GM18867 (cell line): ENCODE results near the gene NPHP1.
"Not testable (repeated sequence)": the region's sequence is repeated elsewhere in the genome, so short reads cannot be mapped to it uniquely, and the experiment has no call there.

ENCODE experiments used
- ATAC-seq: cut with Tn5 transposase; IDR thresholded peaks from one replicate; pipeline ENCODE4 v1.9.1; 2021; ENCODE audit warnings: mild to moderate bottlenecking, moderate library complexity; ENCODE audit not compliant: unreplicated experiment

The NPHP1 gene

GRCh38 chr2:110131166-110131565, 73.6 kb downstream of the NPHP1 start:
- ATAC-seq: no peak

- no peak for ATAC-seq
Measured at GRCh38 chr2:110130757-110131156, 74.1 kb downstream of the NPHP1 start.

GRCh38 chr2:110126906-110127305, 77.9 kb downstream of the NPHP1 start:
- ATAC-seq: no peak

- no peak for ATAC-seq
Measured at GRCh38 chr2:110126086-110126773, 78.6 kb downstream of the NPHP1 start.

GRCh38 chr2:110124939-110125691, 79.7 kb downstream of the NPHP1 start:
- ATAC-seq: no peak

- no peak for ATAC-seq
Measured at GRCh38 chr2:110124038-110124825, 80.6 kb downstream of the NPHP1 start.

GRCh38 chr2:110121592-110121991, 83.2 kb downstream of the NPHP1 start:
- ATAC-seq: no peak

GRCh38 chr2:110121052-110121334, 83.8 kb downstream of the NPHP1 start:
- ATAC-seq: no peak

- no peak for ATAC-seq
Measured at GRCh38 chr2:110120171-110121051, 84.4 kb downstream of the NPHP1 start.

- no peak for ATAC-seq
Measured at GRCh38 chr2:110116033-110116710, 88.6 kb downstream of the NPHP1 start.

- ATAC-seq: no peak
Measured at GRCh38 chr2:110115291-110116032, 89.4 kb downstream of the NPHP1 start, which contains the start of gene MALL. TSS of gene MALL (minus strand) at chr2:110115822. CDS start at chr2:110115792, 30 bp downstream.

GRCh38 chr2:110114831-110115255, 90.0 kb downstream of the NPHP1 start:
- no peak for ATAC-seq

- no peak for ATAC-seq
Measured at GRCh38 chr2:110113961-110114591, 90.7 kb downstream of the NPHP1 start.

GRCh38 chr2:110108291-110108690, 96.5 kb downstream of the NPHP1 start:
- ATAC-seq: not testable (repeated sequence)

GRCh38 chr2:110107092-110108079, 97.4 kb downstream of the NPHP1 start:
- ATAC-seq: no peak

GRCh38 chr2:110106642-110107041, 98.2 kb downstream of the NPHP1 start:
- ATAC-seq: no peak

GRCh38 chr2:110105608-110106467, 99.0 kb downstream of the NPHP1 start:
- no peak for ATAC-seq
